HG02852 (cell line): ENCODE measurements around the gene C11orf65.
"Not testable (repeated sequence)": the region's sequence is repeated elsewhere in the genome, so short reads cannot be mapped to it uniquely, and the experiment has no call there.

Source experiments
- ATAC-seq: cut with Tn5 transposase; IDR thresholded peaks from one replicate; pipeline ENCODE4 v1.9.1; 2021; ENCODE audit warnings: mild to moderate bottlenecking, moderate library complexity; ENCODE audit not compliant: unreplicated experiment

C11orf65 gene

GRCh38 chr11:108474664-108475463 lies 7.5 kb upstream of the C11orf65 start:
- no peak for ATAC-seq

DNA sequence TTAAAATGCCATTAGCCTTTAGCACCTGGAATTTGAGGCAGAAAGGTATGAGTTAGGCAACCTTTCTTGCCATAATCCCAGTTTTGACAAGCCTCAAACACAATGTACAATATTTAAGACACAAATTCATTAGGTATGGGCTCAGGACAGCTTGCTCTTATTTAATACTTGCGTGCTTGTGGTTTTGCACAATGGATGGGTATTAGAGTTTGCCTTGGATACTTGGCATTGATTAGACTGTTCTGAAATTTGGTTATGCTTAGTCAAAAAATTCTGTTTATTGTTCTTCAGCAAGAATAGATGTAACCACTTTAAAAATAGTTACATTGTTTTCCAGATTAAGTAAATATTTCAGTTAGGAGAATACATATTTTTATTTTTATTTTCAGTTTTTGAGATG lies 5.4 kb upstream of the C11orf65 start:
- ATAC-seq, result no peak

DNA sequence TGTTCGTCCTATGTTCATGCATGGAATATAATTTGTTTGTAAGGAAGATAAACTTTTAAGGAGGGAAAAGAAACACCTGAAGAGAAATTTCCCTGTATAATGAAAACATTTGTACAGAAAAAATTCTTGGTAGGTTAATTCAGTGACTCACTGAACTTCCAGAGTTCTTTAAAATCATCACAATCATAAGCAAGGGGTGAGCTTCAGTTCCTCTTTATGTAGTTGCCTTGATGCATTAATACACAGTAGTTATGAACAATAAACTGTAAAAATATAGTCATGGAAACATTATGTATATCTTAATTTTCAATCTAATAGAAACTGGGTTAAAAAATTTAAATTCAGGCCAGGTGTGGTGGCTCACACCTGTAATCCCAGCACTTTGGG lies 1.1 kb upstream of the C11orf65 start:
- no peak for ATAC-seq

- no peak for ATAC-seq
Measured at GRCh38 chr11:108466405-108466804, 924 bp downstream of the C11orf65 start.

GRCh38 chr11:108453207-108453835 lies 14.0 kb downstream of the C11orf65 start:
- ATAC-seq, result no peak

DNA sequence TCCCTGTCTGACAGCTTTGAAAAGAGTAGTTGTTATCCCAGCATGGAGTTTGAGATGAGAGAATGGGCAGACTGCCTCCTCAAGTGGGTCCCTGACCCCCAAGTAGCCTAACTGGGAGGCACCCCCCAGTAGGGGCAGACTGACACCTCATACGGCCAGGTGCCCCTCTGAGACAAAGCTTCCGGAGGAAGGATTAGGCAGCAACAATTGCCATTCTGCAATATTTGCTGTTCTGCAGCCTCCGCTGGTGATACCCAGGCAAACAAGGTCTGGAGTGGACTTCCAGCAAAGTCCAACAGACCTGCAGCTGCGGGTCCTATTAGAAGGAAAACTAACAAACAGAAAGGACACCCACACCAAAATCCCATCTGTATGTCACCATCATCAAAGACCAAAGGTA lies 25.9 kb downstream of the C11orf65 start:
- ATAC-seq, result not testable (repeated sequence)

GRCh38 chr11:108436594-108436993 lies 30.7 kb downstream of the C11orf65 start:
- no peak for ATAC-seq

- ATAC-seq, result no peak
Measured at GRCh38 chr11:108435066-108435465, 32.3 kb downstream of the C11orf65 start.

DNA sequence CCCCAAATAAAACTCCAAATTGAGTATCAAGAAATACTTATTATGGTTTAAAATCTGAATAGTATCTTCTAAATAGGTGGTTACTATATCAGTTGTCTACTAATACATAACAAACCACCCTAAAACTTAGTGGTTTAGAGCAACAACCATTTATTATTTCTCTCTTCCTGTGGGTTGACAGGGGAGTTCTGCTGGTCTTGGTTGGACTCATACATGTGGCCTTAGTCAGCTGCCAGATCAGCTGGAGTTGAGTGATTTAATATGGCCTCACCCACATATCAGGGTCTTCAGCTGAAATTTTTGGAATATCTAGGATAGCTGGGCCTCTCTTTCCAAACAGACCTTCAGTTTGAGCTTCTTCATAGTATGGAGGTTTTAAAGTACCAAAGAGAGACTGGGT lies 34.5 kb downstream of the C11orf65 start:
- no peak for ATAC-seq

DNA sequence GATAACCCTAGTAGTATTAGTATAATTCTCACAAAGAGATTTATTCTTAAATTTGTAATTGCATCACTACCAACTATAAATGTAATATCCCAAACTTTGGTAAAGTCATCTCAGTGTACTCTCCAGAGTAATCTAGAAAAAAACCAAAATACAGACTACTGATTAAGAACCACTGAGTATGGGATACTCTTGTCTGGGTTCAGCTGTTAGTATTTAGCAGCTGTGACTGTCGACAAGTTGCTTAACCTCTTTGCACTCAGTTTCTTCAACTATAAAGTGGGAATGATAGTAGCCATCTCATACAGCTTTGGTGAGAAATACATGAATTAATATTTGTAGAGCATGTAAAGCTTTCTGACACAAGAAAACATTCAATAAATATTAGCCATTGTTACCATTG lies 35.3 kb downstream of the C11orf65 start:
- ATAC-seq, result no peak

GRCh38 chr11:108431370-108431769 lies 36.0 kb downstream of the C11orf65 start:
- no peak for ATAC-seq

DNA sequence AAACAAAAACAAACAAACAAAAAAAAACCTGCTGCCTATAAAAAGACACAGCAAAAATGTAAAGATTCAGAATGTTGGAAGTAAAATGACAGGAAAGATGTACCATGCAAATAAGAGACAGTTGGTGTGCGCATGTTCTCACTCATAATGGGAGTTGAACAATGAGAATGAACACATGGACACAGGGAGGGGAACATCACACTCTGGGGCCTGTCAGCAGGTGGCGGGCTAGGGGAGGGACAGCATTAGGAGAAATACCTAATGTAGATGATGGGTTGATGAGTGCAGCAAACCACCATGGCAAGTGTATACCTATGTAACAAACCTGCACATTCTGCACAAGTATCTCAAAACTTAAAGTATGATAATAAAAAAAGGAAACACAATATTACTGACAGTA lies 49.8 kb downstream of the C11orf65 start:
- ATAC-seq, result not testable (repeated sequence)

DNA sequence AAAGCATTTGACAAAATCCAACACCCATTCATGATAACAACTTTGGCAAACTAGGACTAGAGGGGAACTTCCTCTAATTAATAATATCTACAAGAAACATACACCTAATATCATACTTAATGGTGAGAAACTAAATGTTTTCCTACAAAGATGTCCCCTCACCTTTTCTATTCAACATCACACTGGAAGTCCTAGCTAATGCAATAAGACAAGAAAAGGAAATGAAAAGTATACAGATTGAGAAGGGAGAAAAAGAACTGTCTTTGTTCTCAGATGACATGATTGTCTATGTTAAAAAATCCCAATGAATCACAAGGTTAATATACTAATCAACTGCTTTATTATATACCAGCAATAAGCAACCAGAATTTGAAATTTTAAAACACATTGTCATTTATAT lies 52.4 kb downstream of the C11orf65 start:
- ATAC-seq, result no peak

GRCh38 chr11:108405706-108406105 lies 61.6 kb downstream of the C11orf65 start:
- no peak for ATAC-seq

DNA sequence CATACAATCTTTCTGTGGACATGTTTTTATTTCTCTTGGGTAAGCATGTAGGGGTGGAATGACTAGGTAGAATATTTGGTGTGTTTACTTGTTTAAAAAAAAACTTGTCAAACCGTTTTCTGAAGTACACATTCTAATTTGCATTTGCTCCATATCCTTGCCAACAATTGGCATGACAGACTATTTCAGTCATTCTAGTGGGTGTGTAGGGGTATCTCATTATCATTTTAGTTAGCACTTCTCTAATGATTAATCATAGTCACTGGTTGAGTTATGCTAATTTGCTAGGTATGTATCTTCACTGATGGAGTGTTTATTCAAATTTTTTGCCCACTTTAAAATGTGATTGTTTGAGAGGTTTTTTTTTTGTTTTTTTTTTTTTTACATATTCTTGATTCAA lies 64.3 kb downstream of the C11orf65 start:
- ATAC-seq, result no peak

DNA sequence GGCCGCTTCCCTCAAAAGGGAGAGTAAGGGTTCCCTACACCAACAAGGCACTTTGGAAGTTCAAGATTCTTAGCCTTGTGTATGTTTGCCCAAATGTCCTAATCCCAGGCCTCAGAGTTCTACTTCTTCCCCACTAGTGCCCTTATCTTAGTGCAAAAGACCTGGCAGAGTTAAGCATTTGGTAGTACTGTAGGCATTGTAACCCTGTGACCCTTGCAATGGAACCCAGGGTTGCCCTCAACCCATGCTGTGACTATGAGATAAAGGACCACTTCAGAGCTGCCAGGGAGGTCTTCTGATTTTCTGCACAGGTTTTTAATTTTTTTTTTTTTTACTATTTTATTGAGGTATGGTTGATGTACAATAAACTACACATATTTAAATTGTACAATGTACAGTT lies 65.1 kb downstream of the C11orf65 start:
- ATAC-seq, result no peak

DNA sequence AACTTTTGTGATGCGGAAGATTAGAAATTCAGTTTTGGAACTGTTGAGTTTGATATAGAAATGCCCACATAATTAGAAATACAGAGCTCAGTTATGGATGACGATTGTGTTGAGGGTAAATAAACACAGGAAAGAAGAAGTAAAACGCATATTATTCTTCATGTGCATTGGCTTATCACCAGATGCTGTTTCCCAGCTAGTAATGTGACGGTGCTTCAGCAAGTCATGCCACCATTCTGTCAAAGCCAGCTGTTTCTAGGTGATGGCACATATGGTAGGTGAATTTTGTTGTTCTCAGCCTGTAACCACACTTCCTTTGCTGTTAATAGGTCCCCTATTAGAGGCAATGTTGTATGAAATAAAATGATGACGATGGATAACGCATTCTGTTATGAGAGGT lies 68.9 kb downstream of the C11orf65 start:
- no peak for ATAC-seq

DNA sequence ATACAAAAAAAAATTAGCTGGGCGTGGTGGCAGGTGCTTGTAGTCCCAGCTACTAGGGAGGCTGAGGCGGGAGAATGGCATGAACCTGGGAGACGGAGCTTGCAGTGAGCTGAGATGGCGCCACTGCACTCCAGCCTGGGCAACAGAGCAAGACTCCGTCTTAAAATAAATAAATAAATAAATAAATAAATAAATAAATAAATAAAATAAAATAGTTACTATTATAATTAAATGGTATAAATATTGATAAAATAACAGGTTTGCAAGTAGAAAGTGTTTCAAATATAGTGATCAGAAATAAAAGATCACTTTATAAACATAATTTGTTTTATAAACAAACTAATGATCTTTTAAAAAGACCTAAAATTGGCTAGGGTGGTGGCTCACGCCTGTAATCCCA lies 70.7 kb downstream of the C11orf65 start:
- not testable (repeated sequence) for ATAC-seq

GRCh38 chr11:108394744-108395284 lies 72.5 kb downstream of the C11orf65 start:
- ATAC-seq, result no peak

- ATAC-seq, result no peak
Measured at GRCh38 chr11:108393046-108393445, 74.3 kb downstream of the C11orf65 start.

DNA sequence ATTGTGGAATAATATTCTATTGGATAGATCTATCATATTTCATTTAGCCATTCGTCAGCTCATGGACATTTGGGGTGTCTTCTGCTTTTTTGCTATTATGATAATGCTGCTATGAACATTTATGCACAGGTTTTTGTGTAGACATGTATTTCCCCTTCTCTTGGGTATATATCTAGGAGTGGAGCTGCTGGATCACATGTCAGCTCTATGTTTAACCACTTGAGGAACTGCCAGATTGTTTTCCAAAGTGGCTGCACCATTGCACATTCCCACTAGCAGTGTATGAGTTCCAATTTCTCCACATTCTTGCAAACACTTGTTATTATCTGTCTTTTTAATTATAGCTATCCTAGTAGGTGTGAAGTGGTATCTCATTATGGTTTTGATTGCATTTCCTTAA lies 75.0 kb downstream of the C11orf65 start:
- ATAC-seq, result no peak

DNA sequence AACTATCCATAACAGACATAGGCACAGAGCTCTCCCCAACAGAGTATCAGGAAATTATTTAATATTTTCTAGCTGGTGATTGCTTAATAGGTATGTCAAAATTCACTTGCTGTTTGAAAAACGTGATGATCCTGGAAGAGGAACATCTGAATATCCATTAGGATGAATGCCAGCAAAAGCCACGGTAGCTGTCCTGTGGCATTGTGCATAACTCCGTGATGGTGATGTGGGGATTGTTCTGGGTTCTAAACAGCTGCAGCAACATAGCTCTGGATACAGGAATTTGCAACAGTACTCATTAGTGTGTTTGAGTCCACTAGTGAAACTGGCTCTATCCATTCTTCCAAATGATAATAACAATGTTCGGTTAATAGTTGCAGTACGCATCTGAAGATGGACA lies 78.8 kb downstream of the C11orf65 start:
- no peak for ATAC-seq
